ENCODE results near the gene DGUOK.
A peak's percentile ranks its signal among the peaks of the same experiment; 100 is the strongest.
"Not testable (repeated sequence)": the region's sequence is repeated elsewhere in the genome, so short reads cannot be mapped to it uniquely, and the experiment has no call there.

DGUOK gene

DNA sequence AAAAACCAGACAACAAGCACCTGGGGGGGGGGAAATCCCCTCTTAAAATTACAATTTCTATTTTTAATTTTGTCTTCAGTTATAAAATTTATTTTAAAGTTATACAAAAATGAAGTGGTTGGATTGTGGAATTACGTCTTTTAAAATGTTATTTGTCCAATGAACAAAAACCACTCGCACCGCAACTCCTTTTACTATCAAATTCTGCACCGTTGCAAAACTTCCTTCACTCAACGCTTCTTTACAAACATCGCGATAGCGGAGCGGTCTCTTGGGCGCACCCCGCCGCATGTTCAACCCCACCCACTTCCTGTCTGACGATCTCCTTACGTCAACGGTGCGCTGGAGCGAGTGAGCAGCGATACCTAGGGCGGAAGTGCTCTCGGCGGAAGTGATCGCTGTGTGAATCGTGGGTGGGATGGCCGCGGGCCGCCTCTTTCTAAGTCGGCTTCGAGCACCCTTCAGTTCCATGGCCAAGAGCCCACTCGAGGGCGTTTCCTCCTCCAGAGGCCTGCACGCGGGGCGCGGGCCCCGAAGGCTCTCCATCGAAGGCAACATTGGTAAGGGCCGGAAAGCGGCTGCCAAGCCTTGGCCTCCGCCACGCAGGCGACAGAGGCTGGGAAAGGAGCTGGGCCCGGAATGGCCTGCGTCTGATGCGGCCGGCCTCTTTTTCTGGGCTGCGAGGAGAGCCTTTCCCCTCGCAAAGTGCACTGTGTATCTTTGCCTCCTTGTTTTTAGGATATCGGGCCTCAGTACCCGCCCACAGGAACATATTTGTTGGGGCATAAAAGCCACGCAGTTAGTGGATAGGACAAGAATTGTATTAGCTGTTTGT is at the start of gene DGUOK:
Gene DGUOK (plus strand): TSS at position 388 of the 835 bp plus-strand sequence. CDS start 31 bp downstream, at position 419.
- peak; percentile 99 for DNase-seq

DNA sequence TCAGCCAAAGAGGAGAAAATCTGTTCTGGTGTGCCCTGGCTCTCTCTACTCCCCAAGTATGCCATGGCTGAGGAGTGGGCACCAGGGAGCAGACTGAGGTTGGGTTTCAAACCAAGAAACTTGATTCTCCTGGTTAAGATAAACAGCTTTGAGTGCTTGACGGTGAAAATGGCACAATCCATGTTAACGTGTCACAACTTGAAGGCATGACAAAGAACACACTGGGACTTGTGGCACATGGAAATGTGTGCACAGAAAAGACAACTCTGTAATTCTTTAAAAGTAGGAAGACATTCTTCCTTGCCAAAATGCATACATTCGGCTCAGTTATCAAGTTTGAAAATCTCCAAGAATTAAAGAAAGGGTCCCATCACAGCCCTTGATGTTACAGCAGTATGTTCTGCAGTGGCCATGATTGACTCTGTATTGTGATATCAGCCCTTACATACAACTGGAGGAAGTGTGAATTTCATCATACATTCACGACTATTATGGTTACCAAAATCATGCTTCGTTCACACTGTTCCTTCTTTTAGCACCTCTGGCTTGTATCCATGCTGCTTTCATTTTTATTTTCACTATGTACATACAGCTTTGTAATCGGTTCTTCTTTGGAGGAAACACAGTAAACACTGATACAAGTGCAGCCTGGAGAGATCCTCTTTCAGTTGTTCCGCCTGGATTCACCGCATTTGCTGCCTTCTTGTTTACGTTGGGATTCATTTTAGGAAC is 49.4 kb upstream of the DGUOK start:
- no peak for DNase-seq

DNA sequence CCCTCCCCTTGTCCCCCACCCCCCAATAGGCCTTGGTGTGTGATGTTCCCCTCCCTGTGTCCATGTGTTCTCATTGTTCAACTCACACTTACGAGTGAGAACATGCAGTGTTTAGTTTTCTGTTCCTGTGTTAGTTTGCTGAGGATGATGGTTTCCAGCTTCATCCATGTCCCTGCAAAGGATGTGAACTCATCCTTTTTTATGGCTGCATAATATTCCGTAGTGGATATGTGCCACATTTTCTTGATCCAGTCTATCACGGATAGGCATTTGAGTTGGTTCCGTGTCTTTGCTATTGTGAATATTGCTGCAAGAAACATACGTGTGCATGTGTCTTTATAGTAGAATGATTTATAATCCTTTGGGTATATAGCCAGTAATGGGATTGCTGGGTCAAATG is 48.7 kb upstream of the DGUOK start:
- not testable (repeated sequence) for DNase-seq

DNA sequence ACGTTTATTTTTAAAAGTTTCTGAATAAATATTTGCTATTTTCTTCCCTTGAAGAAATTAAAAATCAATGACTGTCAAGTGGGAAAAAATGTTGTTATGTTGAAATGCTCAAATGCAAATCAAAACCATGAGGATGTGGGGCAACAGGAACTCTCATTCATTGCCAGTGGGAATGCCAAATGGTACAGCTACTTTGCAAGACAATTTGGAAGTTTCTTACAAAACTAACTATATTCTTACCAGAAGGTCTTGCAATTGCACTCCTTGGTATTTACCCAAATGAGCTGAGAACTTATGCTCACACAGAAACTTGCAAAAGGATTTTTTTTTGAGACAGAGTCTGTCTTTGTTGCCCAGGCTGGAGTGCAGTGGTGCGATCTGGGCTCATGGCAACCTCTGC is 41.3 kb upstream of the DGUOK start:
- DNase-seq, result no peak

DNA sequence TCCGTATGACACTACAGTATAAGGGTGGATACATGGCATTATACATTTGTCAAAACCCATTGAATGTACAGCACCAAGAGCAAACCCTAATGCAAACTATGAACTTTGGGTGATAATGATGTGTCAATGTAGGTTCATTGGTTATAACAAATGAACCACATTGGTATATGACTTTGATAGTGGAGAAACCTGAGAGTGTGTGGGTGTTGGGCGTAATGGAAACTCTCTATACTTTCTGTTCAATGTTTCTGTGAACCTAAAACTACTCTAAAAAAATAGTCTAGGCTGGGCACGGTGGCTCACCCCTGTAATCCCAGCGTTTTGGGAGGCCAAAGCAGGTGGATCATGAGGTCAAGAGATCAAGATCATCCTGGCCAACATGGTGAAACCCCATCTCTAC is 40.3 kb upstream of the DGUOK start:
- DNase-seq, result no peak

DNA sequence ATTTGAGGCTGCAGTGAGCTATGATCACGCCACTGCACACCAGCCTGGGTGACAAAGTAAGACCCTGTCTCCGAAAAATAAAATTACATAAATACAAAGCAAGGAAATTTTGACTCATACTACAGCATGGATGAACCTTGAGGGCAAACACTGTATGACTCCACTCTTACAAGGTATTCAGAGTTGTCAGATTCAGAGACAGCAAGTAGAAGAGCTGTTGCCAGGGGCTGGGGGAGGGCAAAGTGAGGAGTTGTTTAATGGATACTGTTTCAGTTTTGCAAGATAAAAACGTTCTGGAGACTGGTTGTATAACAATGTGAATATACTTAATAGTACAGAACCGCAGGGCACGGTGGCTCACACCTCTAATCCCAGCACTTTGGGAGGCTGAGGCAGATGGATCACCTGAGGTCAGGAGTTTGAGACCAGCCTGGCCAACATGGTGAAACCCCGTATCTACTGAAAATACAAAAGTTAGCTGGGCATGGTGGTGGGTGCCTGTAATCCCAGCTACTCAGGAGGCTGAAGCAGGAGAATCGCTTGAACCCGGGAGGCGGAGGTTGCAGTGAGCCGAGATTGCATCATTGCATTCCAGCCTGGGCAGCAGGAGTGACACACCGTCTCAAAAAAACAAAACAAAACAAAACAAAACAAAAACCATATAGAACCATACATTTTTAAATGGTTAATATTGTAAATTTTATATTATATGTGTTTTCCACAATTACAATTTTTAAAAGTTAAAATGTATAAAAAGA is 38.9 kb upstream of the DGUOK start:
- not testable (repeated sequence) for DNase-seq

DNA sequence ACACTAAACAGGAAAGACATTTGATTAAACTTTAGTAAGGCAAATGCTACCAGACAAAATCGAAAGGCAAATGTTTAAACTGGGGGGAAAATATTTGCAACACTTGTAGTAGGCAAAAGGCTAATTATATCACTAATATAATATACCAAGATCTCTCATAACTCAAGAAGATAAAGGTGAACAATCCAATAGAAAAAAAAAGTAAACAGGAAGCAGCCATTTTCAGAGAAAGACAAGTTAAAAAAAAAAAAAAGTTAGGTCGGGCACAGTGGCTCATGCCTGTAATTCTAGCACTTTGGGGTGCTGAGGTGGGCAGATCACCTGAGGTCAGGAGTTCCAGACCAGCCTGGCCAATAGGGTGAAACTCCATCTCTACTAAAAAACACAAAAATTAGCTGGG is 38.3 kb upstream of the DGUOK start:
- no peak for DNase-seq

DNA sequence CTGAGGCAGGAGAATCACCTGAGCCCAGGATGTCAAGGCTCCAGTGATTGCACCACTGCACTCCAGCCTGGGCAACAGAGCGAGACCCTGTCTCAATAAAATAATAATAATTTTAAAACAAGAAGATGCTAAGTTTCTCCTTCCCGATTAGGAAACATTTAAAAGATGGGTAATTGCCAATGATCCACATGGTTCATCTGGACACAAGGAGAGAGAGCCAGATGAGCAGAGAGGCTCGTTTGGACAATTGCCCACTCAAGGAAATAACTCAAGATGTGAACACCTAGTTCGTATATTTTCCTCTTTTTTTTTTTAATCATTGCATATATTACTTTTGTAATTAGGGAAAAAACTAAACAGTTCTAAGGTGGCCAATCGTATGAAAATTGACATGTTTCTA is 37.5 kb upstream of the DGUOK start:
- no peak for DNase-seq

DNA sequence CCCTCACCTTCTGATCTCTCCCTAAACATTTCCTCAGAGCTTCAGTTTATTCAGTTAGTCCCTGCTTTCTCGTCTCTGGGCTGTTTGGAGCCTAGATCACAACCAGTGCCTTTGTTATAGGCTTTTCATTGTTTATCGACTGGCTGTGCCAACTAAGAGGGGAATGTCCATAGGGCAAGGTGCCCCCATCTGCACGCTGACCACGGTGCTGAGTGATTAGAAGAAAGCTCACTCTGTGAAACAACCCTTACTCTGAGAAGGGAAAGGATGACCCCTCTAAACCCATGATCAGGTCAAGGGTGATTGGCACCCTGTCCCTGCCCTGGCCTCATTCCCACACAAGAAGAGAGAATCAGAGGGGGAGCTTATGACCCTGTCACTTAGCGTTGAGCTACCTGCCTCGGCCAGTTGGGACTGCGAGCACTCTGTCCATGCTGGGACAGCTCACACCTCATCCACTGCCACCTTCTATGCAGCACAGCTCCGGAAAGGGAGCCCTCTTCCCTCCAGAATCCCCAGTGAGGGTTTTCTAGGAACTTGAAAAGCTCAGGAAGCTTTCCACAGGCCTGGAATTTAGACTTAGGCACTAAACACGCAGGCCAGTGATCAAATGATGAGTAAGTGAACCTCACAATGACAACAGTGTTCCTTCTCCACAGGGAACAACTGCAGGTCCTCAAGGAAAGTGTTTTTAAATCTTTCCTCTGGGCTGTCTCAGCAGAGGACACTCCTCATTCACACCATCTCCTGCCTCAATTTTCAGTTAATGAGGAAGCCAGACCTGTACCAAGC is 36.2 kb upstream of the DGUOK start:
- DNase-seq, result no peak

DNA sequence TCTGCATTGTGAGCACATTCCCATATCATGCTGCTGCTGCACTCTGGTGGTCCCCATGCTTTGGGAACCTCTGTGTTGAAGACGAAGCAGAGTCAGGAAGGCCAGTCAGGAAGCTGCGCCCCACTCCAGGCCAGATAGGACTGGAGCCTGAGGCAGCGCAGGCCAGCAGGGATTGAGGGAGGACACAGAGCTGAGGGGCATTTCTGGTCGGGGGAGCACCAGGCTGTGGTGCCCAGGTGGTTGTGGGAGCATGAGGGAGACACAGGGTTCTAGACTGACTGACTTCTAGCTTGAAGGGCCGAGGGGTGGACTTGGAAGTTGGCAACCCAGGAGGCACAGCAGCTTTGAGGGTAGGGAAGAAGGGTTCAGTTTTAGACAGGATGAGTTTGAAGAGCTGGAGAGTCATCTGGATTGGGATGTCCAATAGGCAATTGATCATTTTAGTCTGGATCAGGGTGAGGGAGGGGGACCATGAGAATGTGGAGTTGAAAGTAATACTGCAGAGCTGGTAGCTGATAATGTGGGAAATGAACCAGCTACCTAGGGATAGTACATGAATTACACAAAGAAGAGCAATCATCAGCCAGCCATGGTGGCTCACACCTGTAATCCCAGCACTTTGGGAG is 35.3 kb upstream of the DGUOK start:
- DNase-seq, result no peak

DNA sequence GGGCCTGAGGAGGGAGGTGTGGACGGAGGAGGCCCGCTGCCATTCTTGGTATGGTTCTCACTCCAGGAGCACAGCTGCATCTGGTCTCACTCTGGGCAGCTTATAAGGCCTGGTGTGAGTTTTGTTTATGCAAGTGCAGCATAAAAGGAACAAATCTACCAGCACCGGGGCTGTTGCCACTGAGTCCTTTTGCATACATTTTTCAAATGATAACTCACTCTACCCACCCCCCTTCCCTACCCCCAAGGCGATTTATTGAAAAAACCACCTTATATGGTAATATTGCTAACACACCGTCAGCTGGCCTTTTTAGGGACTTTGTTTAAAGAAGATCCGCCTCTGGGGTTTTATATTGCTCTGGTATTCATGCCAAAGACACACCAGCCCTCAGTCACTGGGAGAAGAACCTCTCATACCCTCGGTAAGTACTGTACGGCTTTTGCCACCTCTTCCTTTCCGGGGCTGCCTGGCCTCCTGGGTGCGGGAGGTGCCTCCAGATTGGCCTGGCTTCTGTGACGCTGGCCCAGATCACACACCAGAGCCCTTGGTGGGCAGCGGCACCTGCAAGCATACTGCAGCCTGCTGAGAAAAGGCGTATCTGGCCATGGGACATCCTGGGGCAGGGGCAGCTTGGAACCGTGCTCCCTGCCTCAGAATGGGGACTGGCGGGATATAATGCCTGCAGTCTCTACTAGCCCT is 33.9 kb upstream of the DGUOK start, which contains the start of gene ACTG2:
Gene ACTG2 (plus strand): TSS at position 378 of the 699 bp plus-strand sequence. CDS start 8,304 bp downstream, outside the sequence.
- DNase-seq, result no peak

DNA sequence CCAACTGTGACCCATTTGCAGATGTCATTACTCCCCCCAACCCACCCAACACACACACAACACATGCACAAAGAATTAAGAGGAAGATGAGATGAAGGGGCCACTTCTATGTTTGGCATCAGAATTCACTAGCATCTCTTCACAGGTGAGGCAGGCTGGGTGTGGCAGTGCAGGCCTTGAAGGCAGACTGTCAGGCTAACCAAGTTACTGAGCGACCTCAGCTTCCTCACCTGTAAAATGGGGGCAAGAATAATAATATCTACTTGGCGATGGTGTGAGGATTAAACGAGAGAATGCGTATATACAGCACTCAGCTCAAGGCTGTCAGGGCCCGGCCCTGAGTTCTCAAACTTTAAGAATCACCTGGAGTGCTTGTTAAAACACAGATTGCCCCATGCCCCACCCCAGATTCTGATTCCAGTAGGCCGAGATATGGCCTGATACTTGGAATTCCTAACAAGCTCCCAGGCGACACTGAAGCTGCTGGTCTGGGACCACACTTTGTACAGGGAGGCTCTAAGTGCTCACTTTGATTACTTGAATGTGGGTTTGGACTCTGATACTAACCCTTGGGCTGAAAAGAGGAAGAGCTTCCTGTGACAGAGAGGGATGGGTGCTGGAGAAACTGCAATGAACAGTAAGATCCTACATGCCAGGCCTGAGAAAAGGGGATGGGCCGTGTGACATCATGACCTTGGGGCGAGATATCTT is 32.8 kb upstream of the DGUOK start:
- DNase-seq, result no peak

DNA sequence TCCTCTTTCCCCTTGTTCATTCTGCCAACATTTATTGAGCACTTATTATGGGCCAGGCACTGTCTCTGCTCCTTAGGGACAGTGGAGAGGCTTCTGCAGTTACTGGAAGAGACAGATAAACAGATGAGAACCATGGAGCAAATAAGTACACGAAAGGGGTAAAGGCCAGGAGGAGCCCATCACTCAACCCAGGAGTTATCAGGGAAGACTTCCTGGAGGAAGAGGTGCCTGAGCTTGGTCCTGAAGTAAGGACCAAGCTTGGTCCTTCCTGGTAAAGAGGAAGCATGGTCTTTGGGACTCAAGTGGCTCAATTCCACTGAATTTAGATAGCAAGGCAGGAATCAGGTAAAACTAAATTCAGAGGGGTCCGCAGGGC is 32.2 kb upstream of the DGUOK start:
- no peak for DNase-seq

DNA sequence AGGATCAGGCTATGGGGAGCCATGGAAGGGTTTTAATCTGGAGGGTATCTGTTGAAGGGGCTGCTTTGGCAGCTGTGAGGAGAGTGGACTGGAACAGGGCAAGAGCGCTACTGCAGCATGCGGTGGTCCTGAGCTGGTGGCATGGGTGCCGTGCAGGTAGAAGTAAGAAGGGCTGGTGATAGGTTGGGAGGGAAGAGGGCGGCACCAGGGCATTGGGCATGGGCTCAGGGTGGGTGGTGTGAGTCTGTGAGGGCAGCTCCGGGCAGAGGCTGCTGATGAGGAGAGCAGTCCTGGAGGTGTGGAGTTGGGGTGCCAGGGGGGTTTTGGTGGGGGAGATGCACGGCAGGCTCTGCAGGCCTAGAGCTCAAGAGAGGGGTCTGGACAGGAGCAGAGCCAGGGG is 31.8 kb upstream of the DGUOK start:
- no peak for DNase-seq

DNA sequence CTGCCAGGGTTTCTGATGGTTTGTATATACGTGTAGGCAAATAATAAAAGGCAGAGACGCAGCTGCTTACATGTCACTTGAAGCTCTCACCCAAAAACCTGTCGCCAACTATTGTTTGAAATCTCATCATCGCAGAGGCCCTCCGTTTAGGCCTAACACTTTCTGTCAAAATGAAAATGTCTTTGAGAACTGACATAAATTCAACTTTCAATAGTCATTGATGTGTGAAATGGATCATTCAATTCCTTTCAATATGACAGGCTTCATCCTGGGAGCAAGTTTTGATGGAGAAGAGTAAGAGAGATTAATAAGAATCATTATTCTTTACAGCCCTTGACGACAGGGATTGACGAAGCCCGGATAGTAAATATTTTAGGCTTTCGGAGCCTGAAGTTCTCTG is 31.2 kb upstream of the DGUOK start:
- DNase-seq, result no peak

DNA sequence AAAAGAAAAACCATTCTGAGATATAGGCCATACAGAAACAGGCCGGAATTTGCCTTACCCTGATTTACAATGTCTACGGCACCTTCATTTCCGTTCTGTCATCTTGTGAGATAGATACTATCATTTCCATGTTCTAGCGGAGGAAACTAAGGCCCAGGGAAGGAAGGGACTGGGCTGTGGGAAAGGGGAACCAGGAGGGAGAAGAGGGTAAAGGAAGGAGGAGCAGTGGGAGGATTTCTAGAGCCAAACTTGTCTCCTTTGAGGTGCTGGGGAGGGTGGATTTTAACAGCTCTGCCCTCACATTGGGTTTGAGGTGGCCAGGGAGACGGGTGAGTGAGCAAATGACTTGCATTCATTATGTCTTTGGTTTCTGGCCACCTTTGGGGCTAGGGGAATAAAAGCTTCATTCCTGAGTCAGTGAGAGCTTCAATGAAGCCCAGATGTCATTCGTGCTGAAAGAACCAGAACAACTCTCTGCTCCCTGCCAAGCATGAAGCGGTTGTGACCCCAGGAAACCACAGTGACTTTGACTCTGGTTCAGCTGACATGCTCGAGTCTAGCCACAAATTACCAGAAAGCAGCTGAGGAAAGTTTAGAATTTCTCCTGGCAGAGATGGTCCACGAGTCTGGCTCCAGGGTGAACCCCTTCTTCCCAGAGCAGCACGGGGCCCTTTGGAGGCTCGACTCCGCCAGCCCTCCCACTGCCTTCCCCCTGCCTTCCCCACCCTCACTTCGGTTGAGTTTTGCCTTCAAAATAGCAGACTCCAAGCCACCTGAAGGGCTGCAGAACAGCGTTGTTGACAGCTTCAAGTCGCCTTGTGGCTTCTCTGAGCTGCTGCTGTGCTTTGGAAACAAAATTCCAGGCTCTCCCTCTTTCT is 30.1 kb upstream of the DGUOK start:
- DNase-seq, result no peak

DNA sequence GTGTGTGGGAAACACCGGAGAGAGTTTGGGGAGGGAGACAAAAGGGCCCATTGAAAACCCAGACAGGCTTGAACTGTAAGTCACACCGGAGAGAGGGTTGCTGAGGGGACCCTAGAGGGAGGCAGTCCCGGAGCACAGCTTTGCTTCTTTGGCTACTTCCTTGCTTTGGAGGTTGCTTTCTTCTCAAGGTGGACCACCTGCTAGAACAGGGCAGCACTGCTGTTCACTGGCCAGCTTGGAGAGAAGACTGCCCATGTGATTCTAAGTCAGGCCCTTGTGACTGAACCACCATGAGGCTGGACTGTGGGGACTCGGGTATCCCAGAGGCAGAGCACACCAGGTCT is 29.5 kb upstream of the DGUOK start:
- no peak for DNase-seq

DNA sequence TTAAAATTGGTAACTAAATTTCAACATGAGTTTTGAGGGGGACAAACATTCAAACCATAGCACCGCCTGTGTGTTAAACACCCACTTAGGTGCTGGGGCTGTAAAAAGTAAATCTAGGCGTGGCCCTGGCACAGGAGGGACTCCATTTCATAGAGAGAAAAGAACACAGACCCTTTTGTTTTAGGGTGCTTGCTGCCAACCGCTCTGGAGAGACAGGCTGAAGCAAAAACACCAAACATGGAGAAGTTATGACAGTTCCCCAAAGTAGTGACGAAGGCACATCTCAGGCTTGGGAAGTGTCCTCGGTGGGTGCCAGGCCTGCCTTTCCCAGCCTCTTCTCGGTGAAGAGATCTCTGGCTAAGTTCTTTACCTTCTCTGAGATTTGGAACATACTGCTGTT is 28.7 kb upstream of the DGUOK start:
- no peak for DNase-seq

DNA sequence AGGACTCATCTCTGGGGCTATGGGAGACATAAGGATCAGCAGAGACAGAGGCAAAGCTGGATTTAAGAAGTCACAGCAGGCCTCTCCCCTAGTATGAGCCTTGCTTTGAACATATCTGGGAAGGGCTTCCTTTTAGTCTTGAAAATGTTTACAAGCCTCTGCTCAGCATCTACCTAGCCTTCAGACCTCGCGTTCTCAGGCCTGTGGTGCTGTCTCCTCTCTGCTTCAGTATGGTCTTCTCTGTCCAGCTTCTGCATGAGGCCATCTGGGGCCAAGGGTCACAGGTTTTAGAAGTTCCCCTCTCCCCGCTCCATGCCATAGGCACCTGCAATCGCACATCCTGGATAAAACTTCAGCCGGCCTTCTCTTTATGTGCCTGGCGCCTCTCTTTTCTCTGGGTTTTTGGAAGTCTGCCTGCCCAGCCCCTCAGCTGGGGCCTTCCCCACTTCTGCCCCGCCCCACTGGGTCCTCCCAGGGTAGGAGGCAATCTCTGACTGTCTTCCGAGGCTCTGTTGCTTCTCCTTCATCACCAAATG is 26.8 kb upstream of the DGUOK start:
- DNase-seq, result peak; percentile 9

DNA sequence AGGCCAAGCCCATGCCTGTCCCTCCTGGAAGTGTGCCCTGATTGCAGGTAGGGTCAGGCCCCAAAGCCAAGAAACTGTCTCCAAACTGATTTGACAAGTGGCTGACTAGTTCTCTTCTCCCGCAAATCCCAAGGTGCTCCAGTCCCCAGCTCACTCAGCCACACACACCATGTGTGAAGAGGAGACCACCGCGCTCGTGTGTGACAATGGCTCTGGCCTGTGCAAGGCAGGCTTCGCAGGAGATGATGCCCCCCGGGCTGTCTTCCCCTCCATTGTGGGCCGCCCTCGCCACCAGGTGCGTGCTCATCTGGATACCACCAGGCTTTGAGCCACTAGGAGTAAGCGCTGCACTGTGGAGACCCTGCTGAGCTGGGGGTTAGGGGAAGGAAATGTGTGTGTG is 25.5 kb upstream of the DGUOK start:
- DNase-seq, result no peak

All from NCI-H82 (cell line).